Measurements from ENCODE around the gene FAR1.

Gene FAR1

DNA sequence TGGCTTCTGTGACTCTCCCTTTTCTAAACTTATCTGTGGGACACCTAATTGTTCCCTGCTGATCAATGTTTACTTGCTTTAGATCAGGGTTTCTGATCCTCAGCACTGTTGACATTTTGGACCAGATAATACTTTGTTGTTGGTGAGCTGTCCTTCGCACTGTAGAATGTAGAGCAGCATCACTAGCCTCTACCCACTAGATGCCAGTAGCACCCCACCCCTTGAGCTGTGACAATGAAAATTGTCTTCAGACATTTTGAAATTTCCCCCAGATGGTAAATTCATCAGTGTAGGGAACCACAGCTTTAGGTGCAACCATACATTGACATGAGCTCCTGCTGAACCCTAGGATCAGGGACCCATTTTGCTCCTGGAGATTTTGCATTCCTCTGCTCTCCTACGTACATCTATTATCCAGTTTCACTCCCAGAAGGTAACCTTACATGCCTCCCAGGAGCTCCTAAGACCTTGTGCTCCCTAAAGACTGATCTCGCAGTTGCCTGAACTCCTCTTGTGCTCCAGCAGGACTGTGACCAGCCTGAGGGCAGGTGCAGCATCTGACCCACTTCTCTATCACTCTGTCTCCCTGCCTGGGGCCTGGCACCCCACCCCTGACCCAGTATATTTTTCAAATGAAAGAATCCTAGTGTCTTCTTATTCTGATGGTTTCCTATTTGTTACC, 107.8 kb downstream of the FAR1 start:
- DNase-seq (ENCODE audit: low read depth in 3 of 3) = peak in 1 of 3 donors; percentile 8

DNA sequence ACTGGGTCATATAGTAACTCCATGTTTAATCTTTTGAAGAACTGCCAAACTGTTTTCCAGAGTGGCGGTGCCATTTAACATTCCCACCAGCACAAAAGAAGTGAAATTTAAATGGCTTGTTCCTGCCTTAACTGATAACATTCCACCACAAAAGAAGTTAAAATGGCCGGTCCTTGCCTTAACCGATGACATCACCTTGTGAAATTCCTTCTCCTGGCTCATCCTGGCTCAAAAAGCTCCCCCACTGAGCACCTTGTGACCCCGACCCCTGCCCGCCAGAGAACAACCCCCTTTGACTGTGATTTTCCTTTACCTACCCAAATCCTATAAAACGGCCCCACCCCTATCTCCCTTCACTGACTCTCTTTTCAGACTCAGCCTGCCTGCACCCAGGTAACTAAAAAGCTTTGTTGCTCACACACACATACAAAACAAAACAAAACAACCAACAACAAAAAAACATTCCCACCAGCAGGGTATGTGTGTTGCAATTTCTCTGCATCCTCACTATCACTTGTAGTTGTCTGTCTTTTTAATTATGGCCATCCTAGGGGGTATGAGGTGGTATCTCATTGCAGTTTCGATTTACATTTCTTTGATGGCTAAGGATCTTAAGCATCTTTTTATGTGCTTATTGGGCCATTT, 109.0 kb downstream of the FAR1 start:
- DNase-seq (ENCODE audit: low read depth in 3 of 3) = no peak

DNA sequence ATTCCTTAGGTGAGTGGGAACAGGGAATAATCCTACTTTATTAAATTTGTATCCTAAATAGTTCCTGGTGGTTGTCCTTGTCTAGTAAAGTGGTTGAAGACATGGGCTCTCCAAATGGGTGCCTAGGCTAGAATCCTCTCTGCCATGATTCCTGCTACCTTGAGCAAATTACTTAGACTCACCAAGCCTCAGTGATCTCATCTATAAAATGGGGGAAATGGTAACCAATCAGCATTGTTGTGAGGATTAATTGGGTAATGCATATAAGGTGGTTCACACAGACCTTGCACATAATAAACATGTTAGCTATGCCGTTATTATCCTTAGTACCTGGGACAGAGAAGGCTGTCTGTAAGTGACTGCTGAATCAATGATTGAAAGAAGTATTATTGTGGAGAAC, 109.9 kb downstream of the FAR1 start:
- no peak for DNase-seq (ENCODE audit: low read depth in 3 of 3)

DNA sequence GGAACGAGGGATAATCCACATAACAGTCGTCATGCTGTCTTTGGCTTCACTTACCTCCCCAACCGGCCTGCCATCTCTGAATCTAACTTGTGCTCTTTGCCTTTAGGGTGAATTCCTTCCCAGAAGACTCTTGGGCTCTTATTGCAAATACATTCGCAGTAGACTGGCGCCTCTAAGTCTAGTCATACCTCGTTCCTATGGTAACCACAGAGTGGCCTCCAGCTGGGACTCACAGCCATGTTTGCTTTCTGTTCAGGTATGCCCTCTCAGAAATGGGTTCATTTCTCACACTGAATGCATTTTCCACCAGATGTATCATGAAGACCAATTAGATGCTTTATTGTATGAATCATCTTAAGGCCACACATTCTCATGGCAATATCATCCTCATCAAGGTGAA, 112.7 kb downstream of the FAR1 start:
- no peak for DNase-seq (ENCODE audit: low read depth in 3 of 3)

Data from stimulated activated CD4-positive, alpha-beta T cell treated with anti-CD3 and anti-CD28 coated beads, TNF-alpha, amount 100 ng/mL, for 48 hours (primary cell).